SK-N-SH treated with all-trans-retinoic acid at 6 μM for 48 hours (cell line): ENCODE data around the gene CCDC80.

ENCODE experiments used
- ATAC-seq: fragments of 200-7000 bp; cut with Tn5 transposase; 3 replicates; pipeline ENCODE4 v1.9.1; 2020; ENCODE audit warnings: mild to moderate bottlenecking, moderate library complexity
- ARNTL ChIP-seq: fragments of 450-650 bp; formaldehyde crosslinking; IDR thresholded peaks from 2 replicates; pipeline ENCODE4 v1.5.0; 2020; ENCODE audit warnings: low read depth, mild to moderate bottlenecking, moderate library complexity, borderline replicate concordance
- BACH2 ChIP-seq: fragments of 250-450 bp; sonication (Bioruptor Pico); IDR thresholded peaks from 2 replicates; pipeline ENCODE4 v1.9.0; 2021; ENCODE audit warnings: mild to moderate bottlenecking, borderline replicate concordance
- CREB5 ChIP-seq: fragments of 250-450 bp; sonication (Bioruptor Pico); IDR thresholded peaks from 2 replicates; pipeline ENCODE4 v1.5.1; 2020; ENCODE audit warnings: low read depth, mild to moderate bottlenecking, moderate library complexity
- CSDC2 ChIP-seq: fragments of 250-450 bp; sonication (Bioruptor Pico); IDR thresholded peaks from 2 replicates; pipeline ENCODE4 v1.5.0; 2020; ENCODE audit warnings: mild to moderate bottlenecking, moderate library complexity
- CSRNP3 ChIP-seq: fragments of 250-450 bp; sonication (Bioruptor Pico); IDR thresholded peaks from 2 replicates; pipeline ENCODE4 v1.5.1; 2021; ENCODE audit warnings: mild to moderate bottlenecking, moderate library complexity
- ESRRG ChIP-seq: fragments of 250-450 bp; sonication (Bioruptor Pico); IDR thresholded peaks from 2 replicates; pipeline ENCODE4 v1.6.1; 2021; ENCODE audit warnings: mild to moderate bottlenecking
- ISL1 ChIP-seq: fragments of 250-450 bp; sonication (Bioruptor Pico); IDR thresholded peaks from 2 replicates; pipeline ENCODE4 v2.1.2; 2022; ENCODE audit warnings: mild to moderate bottlenecking, moderate library complexity
- OSR1 ChIP-seq: fragments of 250-450 bp; sonication (Bioruptor Pico); IDR thresholded peaks from 2 replicates; pipeline ENCODE4 v1.8.0; 2022; ENCODE audit warnings: moderate library complexity, mild to moderate bottlenecking, inconsistent platforms
- RARB ChIP-seq: fragments of 250-450 bp; sonication (Bioruptor Pico); IDR thresholded peaks from 2 replicates; pipeline ENCODE4 v1.8.0; 2021; ENCODE audit warnings: mild to moderate bottlenecking, moderate library complexity
- SNAI2 ChIP-seq: fragments of 250-450 bp; sonication (Bioruptor Pico); IDR thresholded peaks from 2 replicates; pipeline ENCODE4 v1.5.0; 2020; ENCODE audit warnings: mild to moderate bottlenecking, moderate library complexity
- TCF4 ChIP-seq: fragments of 250-450 bp; sonication (Bioruptor Pico); IDR thresholded peaks from 2 replicates; pipeline ENCODE4 v1.8.0; 2021; ENCODE audit warnings: mild to moderate bottlenecking, moderate library complexity, borderline replicate concordance
- TOX ChIP-seq: fragments of 250-450 bp; sonication (Bioruptor Pico); IDR thresholded peaks from 2 replicates; pipeline ENCODE4 v1.8.0; 2021; ENCODE audit warnings: mild to moderate bottlenecking, moderate library complexity, borderline replicate concordance
- TSHZ2 ChIP-seq: fragments of 250-450 bp; sonication (Bioruptor Pico); IDR thresholded peaks from 2 replicates; pipeline ENCODE4 v1.5.0; 2020; ENCODE audit warnings: mild to moderate bottlenecking, moderate library complexity
- ZC3H10 ChIP-seq: fragments of 250-450 bp; sonication (Bioruptor Pico); IDR thresholded peaks from 2 replicates; pipeline ENCODE4 v1.5.1; 2021; ENCODE audit warnings: mild to moderate bottlenecking, moderate library complexity
- ZFP3 ChIP-seq: fragments of 250-450 bp; sonication (Bioruptor Pico); IDR thresholded peaks from 2 replicates; pipeline ENCODE4 v1.5.0; 2020; ENCODE audit warnings: mild to moderate bottlenecking, moderate library complexity
- ZFP30 ChIP-seq: fragments of 450-650 bp; formaldehyde crosslinking; IDR thresholded peaks from 2 replicates; pipeline ENCODE4 v1.5.0; 2022; ENCODE audit warnings: mild to moderate bottlenecking, moderate library complexity
- ZNF565 ChIP-seq: fragments of 450-650 bp; formaldehyde crosslinking; conservative IDR thresholded peaks from 2 replicates; pipeline ENCODE4 v1.5.0; 2020; ENCODE audit warnings: low read depth, mild to moderate bottlenecking, moderate library complexity
- ZNF70 ChIP-seq: fragments of 450-650 bp; formaldehyde crosslinking; IDR thresholded peaks from 2 replicates; pipeline ENCODE4 v1.5.0; 2020; ENCODE audit warnings: mild to moderate bottlenecking, moderate library complexity
- ZNF8 ChIP-seq: fragments of 450-650 bp; formaldehyde crosslinking; IDR thresholded peaks from 2 replicates; pipeline ENCODE4 v1.5.0; 2020; ENCODE audit warnings: mild to moderate bottlenecking, moderate library complexity
- TF ChIP-seq, protein P1 (sequence below): fragments of 250-450 bp; sonication (Bioruptor Pico); IDR thresholded peaks from 2 replicates; pipeline ENCODE4 v1.8.0; 2020; ENCODE audit warnings: mild to moderate bottlenecking, moderate library complexity, borderline replicate concordance

CCDC80 gene

DNA sequence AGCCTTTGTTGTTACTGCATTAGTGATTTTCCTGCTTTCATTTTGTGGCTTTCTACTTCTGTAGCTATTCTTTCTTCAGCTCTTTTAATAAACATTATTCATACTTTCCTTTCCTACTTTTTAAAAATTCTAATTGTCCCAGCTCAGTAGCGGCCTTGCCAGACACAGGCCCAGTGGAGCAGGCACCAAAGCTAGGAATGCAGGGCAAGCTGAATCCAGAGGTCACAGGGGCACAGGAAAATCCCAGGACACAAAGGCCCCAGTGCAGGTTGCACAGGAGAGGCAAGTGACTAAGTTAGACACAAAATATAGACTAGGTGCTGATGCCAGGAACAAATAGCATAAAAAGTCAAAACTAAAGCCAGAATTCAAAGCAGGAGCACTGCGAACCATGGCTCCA lies 49.0 kb upstream of the CCDC80 start:
- ATAC-seq = no peak
- TF ChIP-seq ZNF8 (CRISPR knock-in tag) (no peak), TCF4 (CRISPR knock-in tag) (no peak), ZC3H10 (CRISPR knock-in tag) (no peak), ESRRG (CRISPR knock-in tag) (no peak), ZFP30 (CRISPR knock-in tag) (no peak), SNAI2 (no peak), OSR1 (CRISPR knock-in tag) (no peak), RARB (CRISPR knock-in tag) (no peak), TSHZ2 (CRISPR knock-in tag) (no peak)
- TF ChIP-seq, protein P1, sequence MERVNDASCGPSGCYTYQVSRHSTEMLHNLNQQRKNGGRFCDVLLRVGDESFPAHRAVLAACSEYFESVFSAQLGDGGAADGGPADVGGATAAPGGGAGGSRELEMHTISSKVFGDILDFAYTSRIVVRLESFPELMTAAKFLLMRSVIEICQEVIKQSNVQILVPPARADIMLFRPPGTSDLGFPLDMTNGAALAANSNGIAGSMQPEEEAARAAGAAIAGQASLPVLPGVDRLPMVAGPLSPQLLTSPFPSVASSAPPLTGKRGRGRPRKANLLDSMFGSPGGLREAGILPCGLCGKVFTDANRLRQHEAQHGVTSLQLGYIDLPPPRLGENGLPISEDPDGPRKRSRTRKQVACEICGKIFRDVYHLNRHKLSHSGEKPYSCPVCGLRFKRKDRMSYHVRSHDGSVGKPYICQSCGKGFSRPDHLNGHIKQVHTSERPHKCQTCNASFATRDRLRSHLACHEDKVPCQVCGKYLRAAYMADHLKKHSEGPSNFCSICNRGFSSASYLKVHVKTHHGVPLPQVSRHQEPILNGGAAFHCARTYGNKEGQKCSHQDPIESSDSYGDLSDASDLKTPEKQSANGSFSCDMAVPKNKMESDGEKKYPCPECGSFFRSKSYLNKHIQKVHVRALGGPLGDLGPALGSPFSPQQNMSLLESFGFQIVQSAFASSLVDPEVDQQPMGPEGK = no peak

DNA sequence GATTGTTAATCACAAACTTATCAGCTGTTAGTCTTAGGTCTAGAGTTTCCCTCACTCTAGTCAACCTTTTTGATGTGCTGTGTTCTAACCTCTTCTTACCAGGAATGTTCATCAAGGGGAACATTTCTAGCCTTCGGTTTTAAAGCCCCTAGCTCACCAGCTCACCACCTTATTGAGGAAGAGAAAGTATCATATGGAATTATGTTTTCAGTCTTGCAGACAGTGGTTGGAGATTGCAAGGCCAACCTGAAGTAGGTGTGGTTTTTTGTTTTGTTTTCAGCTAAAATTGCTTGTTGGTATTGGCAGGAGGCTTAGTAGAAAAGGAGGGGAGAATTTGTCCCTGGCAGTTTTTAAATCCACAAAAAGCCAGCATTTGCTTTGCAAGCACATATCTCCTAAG lies 48.4 kb upstream of the CCDC80 start:
- no peak for TF ChIP-seq OSR1 (CRISPR knock-in tag)
- ATAC-seq = no peak

- peak; percentile 57 for ATAC-seq
- TF ChIP-seq CREB5 = no peak
- no peak for TF ChIP-seq TSHZ2 (CRISPR knock-in tag)
- no peak for TF ChIP-seq ESRRG (CRISPR knock-in tag)
- no peak for TF ChIP-seq ZNF565
- no peak for TF ChIP-seq CSDC2 (CRISPR knock-in tag)
- TF ChIP-seq ZFP3 = no peak
- TF ChIP-seq CSRNP3 = no peak
- no peak for TF ChIP-seq RARB (CRISPR knock-in tag)
- no peak for TF ChIP-seq TOX (CRISPR knock-in tag)
- TF ChIP-seq SNAI2 = no peak
- no peak for TF ChIP-seq ZNF70 (CRISPR knock-in tag)
- TF ChIP-seq ISL1 (CRISPR knock-in tag) = no peak
- TF ChIP-seq ZC3H10 (CRISPR knock-in tag) = no peak
- TF ChIP-seq TCF4 (CRISPR knock-in tag) = no peak
- no peak for TF ChIP-seq ARNTL
- no peak for TF ChIP-seq BACH2
These were observed 47.9 kb upstream of the CCDC80 start for GRCh38 chr3:112688819-112689218.
